ES-I3 (cell line): Measurements from ENCODE around the gene KIAA0513.

ENCODE experiments used
- H3K36me3 ChIP-seq: 2 replicates; pipeline ENCODE4 v1.6.1; 2013; ENCODE audit warnings: mild to moderate bottlenecking, low read length, control low read depth, moderate library complexity; ENCODE audit not compliant: insufficient read depth
- H3K4me1 ChIP-seq: 2 replicates; pipeline ENCODE4 v1.6.1; 2013; ENCODE audit warnings: mild to moderate bottlenecking, control low read depth, low read length; ENCODE audit not compliant: insufficient read depth
- H3K9ac ChIP-seq: 2 replicates; pipeline ENCODE4 v1.6.1; 2013; ENCODE audit warnings: low read depth, mild to moderate bottlenecking, low read length, moderate library complexity
- H3K9me3 ChIP-seq: 2 replicates; pipeline ENCODE4 v1.6.1; 2013; ENCODE audit warnings: mild to moderate bottlenecking, low read length, moderate library complexity; ENCODE audit not compliant: control insufficient read depth, insufficient read depth

The KIAA0513 gene

GRCh38 chr16:85057212-85057889 lies 29.8 kb downstream of the KIAA0513 start:
- H3K9ac ChIP-seq: no peak overlapping the region

DNA sequence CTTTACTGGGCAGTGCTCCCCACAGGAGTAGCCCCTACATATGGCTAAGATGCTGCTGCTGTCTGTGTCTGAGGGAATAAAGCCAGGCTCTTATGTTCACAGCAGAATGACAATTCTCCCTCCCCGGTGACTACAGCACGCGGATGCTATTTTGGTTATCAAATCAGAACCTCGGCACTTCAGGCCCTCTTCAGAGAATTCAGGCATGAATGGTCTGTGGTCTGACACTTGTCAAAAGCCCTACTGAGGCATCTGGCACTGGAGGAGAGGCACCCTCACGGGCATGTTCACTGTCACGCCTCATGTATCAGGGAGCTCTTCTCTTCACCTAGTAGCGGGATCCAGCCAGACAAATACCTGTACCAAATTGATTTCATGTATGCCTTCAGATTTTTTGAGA lies 30.4 kb downstream of the KIAA0513 start:
- H3K9ac ChIP-seq: no peak overlapping the region
- no peaks in the 10 kb centered on the region for H3K36me3 ChIP-seq
- H3K4me1 ChIP-seq: peaks cover 16% of the 10 kb centered on the region
- H3K9me3 ChIP-seq: no peaks in the 10 kb centered on the region

More at GRCh38 chr16:85057212-85057889, 29.8 kb downstream of the KIAA0513 start:
- Histone ChIP-seq H3K4me1 (peaks cover 10% of the 10 kb centered on the region), H3K9me3 (no peaks in the 10 kb centered on the region), H3K36me3 (no peaks in the 10 kb centered on the region)

DNA sequence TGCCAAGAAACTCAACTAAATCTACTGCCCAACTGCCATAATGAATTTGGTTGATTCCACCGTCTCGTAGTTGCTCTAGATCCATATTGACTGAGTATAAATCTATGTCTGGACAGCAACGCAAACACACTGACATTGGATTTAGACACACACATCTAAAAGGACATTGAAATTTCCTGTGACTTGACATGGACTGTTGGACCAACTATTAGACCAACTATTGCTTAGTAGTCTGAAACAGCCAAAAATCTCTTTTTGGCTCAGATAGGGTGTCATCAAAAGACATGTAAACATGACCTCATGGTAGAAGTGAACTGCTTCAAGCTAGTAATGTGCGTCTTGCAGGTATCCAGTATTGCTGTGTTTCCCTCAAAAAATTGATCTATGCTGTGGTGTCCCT lies 31.3 kb downstream of the KIAA0513 start:
- H3K9me3 ChIP-seq: no peaks in the 10 kb centered on the region
- peaks cover 16% of the 10 kb centered on the region for H3K4me1 ChIP-seq
- no peaks in the 10 kb centered on the region for H3K36me3 ChIP-seq
- H3K9ac ChIP-seq: no peak overlapping the region

DNA sequence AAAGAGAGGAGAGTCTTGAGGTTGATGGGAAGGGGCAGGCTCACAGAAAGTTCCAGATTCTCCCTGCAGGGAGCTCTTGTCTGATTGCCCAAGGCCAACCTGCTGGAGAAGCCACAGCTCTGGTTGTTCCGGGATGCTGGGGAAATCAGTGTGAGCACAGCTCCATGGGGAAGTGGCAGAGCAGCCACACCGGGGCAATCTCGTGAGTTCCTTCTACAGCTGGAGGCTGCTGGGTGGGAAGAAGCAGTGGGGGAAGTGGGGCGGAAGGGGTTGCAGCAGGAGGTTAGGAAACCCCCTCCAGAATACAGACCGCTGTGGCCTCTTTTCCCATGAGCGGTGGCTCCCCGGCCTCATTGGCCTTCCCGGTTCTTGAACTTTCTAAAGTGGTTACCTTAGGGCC lies 34.0 kb downstream of the KIAA0513 start:
- H3K9me3 ChIP-seq: no peaks in the 10 kb centered on the region
- H3K9ac ChIP-seq: no peak overlapping the region
- H3K36me3 ChIP-seq: no peaks in the 10 kb centered on the region
- peaks cover 13% of the 10 kb centered on the region for H3K4me1 ChIP-seq

DNA sequence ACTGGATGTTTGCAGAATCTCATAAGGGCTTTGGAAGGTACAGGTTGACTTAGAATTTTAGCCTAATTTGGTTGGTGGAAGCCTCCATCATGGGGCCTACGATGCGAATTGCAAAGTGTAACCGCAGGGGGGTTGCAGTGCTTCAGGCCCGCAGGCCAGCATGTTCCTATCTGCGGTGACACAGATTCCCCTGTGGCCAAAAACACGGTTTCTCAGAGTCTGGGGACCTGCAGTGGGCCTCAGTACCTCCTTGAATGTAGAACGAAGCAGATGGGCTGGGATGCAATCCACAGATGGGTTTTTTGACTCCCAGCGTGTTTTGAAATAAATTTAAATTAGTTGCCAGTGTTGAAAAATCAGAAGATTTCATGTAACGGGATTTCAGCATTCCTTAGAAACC lies 34.7 kb downstream of the KIAA0513 start:
- H3K4me1 ChIP-seq: peaks cover 12% of the 10 kb centered on the region
- no peaks in the 10 kb centered on the region for H3K36me3 ChIP-seq
- H3K9me3 ChIP-seq: no peaks in the 10 kb centered on the region
- no peak overlapping the region for H3K9ac ChIP-seq

- no peak overlapping the region for H3K9ac ChIP-seq
- H3K36me3 ChIP-seq: no peaks in the 10 kb centered on the region
- peaks cover 12% of the 10 kb centered on the region for H3K4me1 ChIP-seq
- H3K9me3 ChIP-seq: no peaks in the 10 kb centered on the region
These were observed 35.2 kb downstream of the KIAA0513 start for GRCh38 chr16:85062845-85063244.

GRCh38 chr16:85064186-85064585 lies 36.6 kb downstream of the KIAA0513 start:
- H3K9me3 ChIP-seq: no peaks in the 10 kb centered on the region
- no peak overlapping the region for H3K9ac ChIP-seq
- H3K4me1 ChIP-seq: peaks cover 12% of the 10 kb centered on the region
- H3K36me3 ChIP-seq: no peaks in the 10 kb centered on the region

GRCh38 chr16:85065099-85065498 lies 37.5 kb downstream of the KIAA0513 start:
- no peaks in the 10 kb centered on the region for H3K9me3 ChIP-seq
- no peak overlapping the region for H3K9ac ChIP-seq
- H3K36me3 ChIP-seq: no peaks in the 10 kb centered on the region
- peaks cover 12% of the 10 kb centered on the region for H3K4me1 ChIP-seq

- no peak overlapping the region for H3K9ac ChIP-seq
- H3K9me3 ChIP-seq: no peaks in the 10 kb centered on the region
- H3K36me3 ChIP-seq: no peaks in the 10 kb centered on the region
- peaks cover 12% of the 10 kb centered on the region for H3K4me1 ChIP-seq
These were observed 38.8 kb downstream of the KIAA0513 start for GRCh38 chr16:85066346-85066885.

DNA sequence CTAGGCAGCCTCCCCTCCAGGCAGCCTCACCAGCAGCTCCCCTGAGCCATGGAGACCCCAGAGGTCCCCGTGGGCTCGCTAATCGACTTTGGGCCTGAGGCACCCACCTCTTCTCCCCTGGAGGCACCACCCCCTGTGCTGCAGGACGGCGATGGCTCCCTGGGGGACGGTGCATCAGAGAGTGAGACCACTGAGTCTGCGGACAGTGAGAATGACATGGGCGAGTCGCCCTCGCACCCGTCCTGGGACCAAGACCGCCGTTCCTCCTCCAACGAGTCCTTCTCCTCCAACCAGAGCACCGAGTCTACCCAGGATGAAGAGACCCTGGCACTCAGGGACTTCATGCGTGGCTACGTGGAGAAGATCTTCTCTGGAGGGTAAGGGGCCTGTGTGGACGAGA lies 39.4 kb downstream of the KIAA0513 start:
- H3K9ac ChIP-seq: no peak overlapping the region
- H3K9me3 ChIP-seq: no peaks in the 10 kb centered on the region
- no peaks in the 10 kb centered on the region for H3K36me3 ChIP-seq
- H3K4me1 ChIP-seq: peaks cover 9% of the 10 kb centered on the region

DNA sequence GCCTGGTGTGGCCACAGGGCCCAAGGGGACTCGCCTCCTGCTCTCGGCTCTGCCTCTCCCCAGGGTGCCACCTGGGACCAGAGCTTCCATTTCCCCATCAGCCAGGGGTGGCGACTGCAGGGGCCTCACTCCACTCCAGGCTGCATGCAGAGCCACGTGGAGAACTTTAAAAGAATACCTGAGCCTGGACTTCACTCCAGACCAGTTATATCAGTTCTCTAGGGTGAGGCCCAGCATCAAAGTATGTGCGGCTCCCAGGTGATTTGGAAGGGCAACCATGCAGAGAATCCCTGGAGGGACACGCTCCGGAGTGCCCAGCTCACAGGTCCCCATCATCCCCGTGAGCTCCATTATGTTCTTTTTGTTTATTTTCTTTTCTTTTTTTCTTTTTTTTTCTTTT lies 39.8 kb downstream of the KIAA0513 start:
- Histone ChIP-seq H3K9me3 (no peaks in the 10 kb centered on the region), H3K36me3 (no peaks in the 10 kb centered on the region), H3K9ac (no peak overlapping the region), H3K4me1 (peaks cover 5% of the 10 kb centered on the region)

DNA sequence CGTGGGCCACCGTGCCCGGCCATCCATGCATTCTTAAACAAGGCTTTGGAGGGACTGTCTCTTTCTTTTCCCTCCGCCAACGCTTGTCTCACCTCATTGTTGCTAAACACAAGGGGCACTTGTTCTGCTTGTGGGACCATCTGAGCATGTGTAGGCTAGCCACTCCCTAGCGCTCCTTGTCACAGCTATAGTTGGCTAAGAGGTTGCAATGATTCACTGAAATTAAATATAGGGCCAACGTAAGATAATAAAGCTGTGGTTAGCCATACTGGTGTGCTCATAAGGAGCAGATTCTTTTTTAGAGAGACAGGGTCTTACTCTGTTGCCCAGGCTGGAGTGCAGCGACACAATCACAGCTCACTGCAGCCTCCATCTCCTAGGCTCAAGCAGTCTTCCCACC lies 41.2 kb downstream of the KIAA0513 start:
- H3K9ac ChIP-seq: no peak overlapping the region
- no peaks in the 10 kb centered on the region for H3K36me3 ChIP-seq
- H3K4me1 ChIP-seq: no peaks in the 10 kb centered on the region
- H3K9me3 ChIP-seq: no peaks in the 10 kb centered on the region

GRCh38 chr16:85069171-85069570 lies 41.6 kb downstream of the KIAA0513 start:
- Histone ChIP-seq H3K9ac (no peak overlapping the region), H3K36me3 (no peaks in the 10 kb centered on the region), H3K9me3 (no peaks in the 10 kb centered on the region), H3K4me1 (no peaks in the 10 kb centered on the region)

GRCh38 chr16:85072076-85072860 lies 44.7 kb downstream of the KIAA0513 start:
- H3K36me3 ChIP-seq: no peaks in the 10 kb centered on the region
- H3K4me1 ChIP-seq: no peaks in the 10 kb centered on the region; the same call in 1 of the 2 replicates
- no peak overlapping the region for H3K9ac ChIP-seq
- no peaks in the 10 kb centered on the region for H3K9me3 ChIP-seq

DNA sequence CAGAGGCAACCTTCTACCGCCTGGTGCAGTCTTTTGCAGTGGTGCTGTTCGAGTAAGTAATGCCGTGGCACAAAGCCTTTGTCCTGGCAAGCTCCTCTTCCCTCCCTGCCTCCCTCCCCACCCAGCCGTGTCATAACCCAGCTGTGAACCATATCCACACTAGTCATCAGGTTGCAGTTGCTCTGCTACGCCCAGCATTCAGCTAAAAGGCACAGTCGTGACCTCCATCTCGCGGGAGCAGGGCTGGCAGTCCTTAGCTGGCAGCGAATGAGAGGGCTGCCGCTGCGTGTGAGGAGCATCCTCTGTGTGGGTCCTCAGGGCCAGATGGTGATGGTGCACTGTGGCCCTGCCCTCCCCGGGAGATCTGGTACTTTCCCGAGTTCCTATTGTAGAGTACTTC lies 45.4 kb downstream of the KIAA0513 start:
- H3K4me1 ChIP-seq: no peaks in the 10 kb centered on the region; the same call in 1 of the 2 replicates
- no peaks in the 10 kb centered on the region for H3K36me3 ChIP-seq
- no peak overlapping the region for H3K9ac ChIP-seq
- H3K9me3 ChIP-seq: no peaks in the 10 kb centered on the region
